OCI-LY7 (cell line): Measurements from ENCODE around the gene AVPI1.

Source experiments
- EZH2phosphoT487 ChIP-seq: fragments of 200-600 bp; sonication (generic); IDR thresholded peaks from 2 replicates; pipeline ENCODE4 v1.6.1; 2018; ENCODE audit warnings: low read depth, borderline replicate concordance, mild to moderate bottlenecking, mixed run types, antibody characterized with exemption, low read length, moderate library complexity, mixed read lengths
- TF ChIP-seq, protein P1 (sequence below): fragments of 200-600 bp; sonication (generic); conservative IDR thresholded peaks from 2 replicates; pipeline ENCODE4 v1.5.1; 2014; ENCODE audit warnings: mild to moderate bottlenecking, antibody characterized with exemption, low read length, moderate library complexity, mixed read lengths

DNA sequence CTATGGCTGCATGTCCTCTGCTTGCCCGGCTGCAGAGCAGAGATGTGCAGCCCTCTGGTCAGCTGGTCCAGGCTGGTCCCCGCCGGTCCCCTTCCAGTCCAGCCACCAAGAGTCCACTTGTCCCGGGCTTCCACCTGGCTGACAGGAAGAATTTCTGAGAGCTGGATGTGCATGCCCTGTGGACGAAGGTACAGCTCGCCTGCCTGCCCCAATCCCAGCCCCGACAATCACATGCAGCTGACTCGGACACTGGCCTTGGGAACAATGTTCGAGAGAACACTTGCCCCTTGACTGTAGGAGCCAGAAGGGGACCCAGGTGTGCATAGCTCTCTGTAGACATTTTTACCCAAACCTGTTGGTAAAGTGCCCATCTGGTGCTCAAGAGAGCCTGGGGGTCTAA lies 11.8 kb downstream of the AVPI1 start:
- TF ChIP-seq, protein P1, sequence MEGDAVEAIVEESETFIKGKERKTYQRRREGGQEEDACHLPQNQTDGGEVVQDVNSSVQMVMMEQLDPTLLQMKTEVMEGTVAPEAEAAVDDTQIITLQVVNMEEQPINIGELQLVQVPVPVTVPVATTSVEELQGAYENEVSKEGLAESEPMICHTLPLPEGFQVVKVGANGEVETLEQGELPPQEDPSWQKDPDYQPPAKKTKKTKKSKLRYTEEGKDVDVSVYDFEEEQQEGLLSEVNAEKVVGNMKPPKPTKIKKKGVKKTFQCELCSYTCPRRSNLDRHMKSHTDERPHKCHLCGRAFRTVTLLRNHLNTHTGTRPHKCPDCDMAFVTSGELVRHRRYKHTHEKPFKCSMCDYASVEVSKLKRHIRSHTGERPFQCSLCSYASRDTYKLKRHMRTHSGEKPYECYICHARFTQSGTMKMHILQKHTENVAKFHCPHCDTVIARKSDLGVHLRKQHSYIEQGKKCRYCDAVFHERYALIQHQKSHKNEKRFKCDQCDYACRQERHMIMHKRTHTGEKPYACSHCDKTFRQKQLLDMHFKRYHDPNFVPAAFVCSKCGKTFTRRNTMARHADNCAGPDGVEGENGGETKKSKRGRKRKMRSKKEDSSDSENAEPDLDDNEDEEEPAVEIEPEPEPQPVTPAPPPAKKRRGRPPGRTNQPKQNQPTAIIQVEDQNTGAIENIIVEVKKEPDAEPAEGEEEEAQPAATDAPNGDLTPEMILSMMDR = no peak
- no peak for TF ChIP-seq EZH2phosphoT487
